Measurements from ENCODE around the gene ADCY9.
"Not testable (repeated sequence)": the region's sequence is repeated elsewhere in the genome, so short reads cannot be mapped to it uniquely, and the experiment has no call there.

The ADCY9 gene

GRCh38 chr16:4092547-4093265 lies 23.5 kb downstream of the ADCY9 start:
- no peak for DNase-seq

GRCh38 chr16:4091240-4092012 lies 24.8 kb downstream of the ADCY9 start:
- DNase-seq: no peak

GRCh38 chr16:4090351-4090851 lies 25.8 kb downstream of the ADCY9 start:
- no peak for DNase-seq

- no peak for DNase-seq
Measured at GRCh38 chr16:4089811-4090301, 26.4 kb downstream of the ADCY9 start.

- no peak for DNase-seq
Measured at GRCh38 chr16:4089251-4089810, 26.9 kb downstream of the ADCY9 start.

- no peak for DNase-seq
Measured at GRCh38 chr16:4087990-4088577, 28.2 kb downstream of the ADCY9 start.

- no peak for DNase-seq
Measured at GRCh38 chr16:4087099-4087885, 28.9 kb downstream of the ADCY9 start.

GRCh38 chr16:4086153-4086552 lies 30.1 kb downstream of the ADCY9 start:
- DNase-seq: no peak

- no peak for DNase-seq
Measured at GRCh38 chr16:4085405-4085970, 30.8 kb downstream of the ADCY9 start.

GRCh38 chr16:4083347-4083870 lies 32.8 kb downstream of the ADCY9 start:
- no peak for DNase-seq

GRCh38 chr16:4082474-4083044 lies 33.7 kb downstream of the ADCY9 start:
- no peak for DNase-seq

- DNase-seq: no peak
Measured at GRCh38 chr16:4081521-4082021, 34.7 kb downstream of the ADCY9 start.

GRCh38 chr16:4081047-4081446 lies 35.2 kb downstream of the ADCY9 start:
- DNase-seq: no peak

GRCh38 chr16:4077174-4077649 lies 39.0 kb downstream of the ADCY9 start:
- no peak for DNase-seq

- no peak for DNase-seq
Measured at GRCh38 chr16:4075534-4075933, 40.7 kb downstream of the ADCY9 start.

- not testable (repeated sequence) for DNase-seq
Measured at GRCh38 chr16:4073150-4073549, 43.1 kb downstream of the ADCY9 start.

GRCh38 chr16:4071686-4072561 lies 44.3 kb downstream of the ADCY9 start:
- DNase-seq: no peak

GRCh38 chr16:4070936-4071335 lies 45.3 kb downstream of the ADCY9 start:
- DNase-seq: no peak

- no peak for DNase-seq
Measured at GRCh38 chr16:4067262-4068001, 48.8 kb downstream of the ADCY9 start.

All from NCI-H345 (cell line).